GM12878 (cell line): ENCODE measurements around the gene CCDC187.

Experiments
- BCL3 ChIP-seq: IDR thresholded peaks from 2 replicates; pipeline ENCODE4 v1.6.1; 2011; ENCODE audit warnings: borderline replicate concordance, low read depth, mild to moderate bottlenecking, moderate library complexity, low read length; ENCODE audit not compliant: insufficient read depth, poor library complexity, severe bottlenecking
- CTCF ChIP-seq, 3 experiments: IDR thresholded peaks in 2 of 3; conservative IDR thresholded peaks in 1 of 3; 2 replicates each; pipeline ENCODE4 v1.5.1; 2011; ENCODE audit warnings: low read depth in 3 of 3, low read length in 3 of 3, mild to moderate bottlenecking in 3 of 3, control low read depth in 2 of 3, moderate library complexity in 2 of 3, inconsistent platforms in 1 of 3, mixed read lengths in 1 of 3; ENCODE audit not compliant: control insufficient read depth in 2 of 3, insufficient read depth in 1 of 3; ENCODE audit errors: extremely low read depth in 1 of 3
- FOXK2 ChIP-seq: fragments of 450-650 bp; IDR thresholded peaks from 2 replicates; pipeline ENCODE4 v1.6.1; 2017; ENCODE audit warnings: mild to moderate bottlenecking, moderate library complexity
- MYC ChIP-seq: IDR thresholded peaks from 2 replicates; pipeline ENCODE4 v1.6.1; 2011; ENCODE audit warnings: mild to moderate bottlenecking, low read length, moderate library complexity, inconsistent platforms; ENCODE audit not compliant: insufficient read depth, insufficient replicate concordance, insufficient read length, severe bottlenecking
- NFXL1 ChIP-seq: fragments of 450-650 bp; IDR thresholded peaks from 2 replicates; pipeline ENCODE4 v1.6.1; 2017; ENCODE audit warnings: antibody characterized with exemption, mild to moderate bottlenecking, borderline replicate concordance
- POLR2A ChIP-seq: IDR thresholded peaks from 2 replicates; pipeline ENCODE4 v1.6.1; 2011; ENCODE audit warnings: low read depth, mild to moderate bottlenecking, low read length
- RAD21 ChIP-seq: IDR thresholded peaks from 2 replicates; pipeline ENCODE4 v1.6.1; 2011; ENCODE audit warnings: mild to moderate bottlenecking, low read depth, low read length, moderate library complexity; ENCODE audit not compliant: insufficient read depth
- RBBP5 ChIP-seq: fragments of 200-600 bp; sonication (generic); conservative IDR thresholded peaks from 2 replicates; pipeline ENCODE4 v1.6.1; 2016
- REST ChIP-seq: IDR thresholded peaks from 2 replicates; pipeline ENCODE4 v1.6.1; 2012; ENCODE audit warnings: mild to moderate bottlenecking, low read depth, low read length
- SP1 ChIP-seq: IDR thresholded peaks from one replicate; pipeline ENCODE4 v1.6.1; 2011; ENCODE audit warnings: low read depth, low read length
- SREBF1 ChIP-seq: IDR thresholded peaks from 2 replicates; pipeline ENCODE4 v1.6.1; 2012; ENCODE audit warnings: mild to moderate bottlenecking, low read length
- ZNF24 ChIP-seq: fragments of 450-650 bp; IDR thresholded peaks from 2 replicates; pipeline ENCODE4 v1.6.1; 2017; ENCODE audit warnings: antibody characterized with exemption, mild to moderate bottlenecking
- ZSCAN29 ChIP-seq: fragments of 450-650 bp; IDR thresholded peaks from 2 replicates; pipeline ENCODE4 v1.6.1; 2017; ENCODE audit warnings: mild to moderate bottlenecking, moderate library complexity

DNA sequence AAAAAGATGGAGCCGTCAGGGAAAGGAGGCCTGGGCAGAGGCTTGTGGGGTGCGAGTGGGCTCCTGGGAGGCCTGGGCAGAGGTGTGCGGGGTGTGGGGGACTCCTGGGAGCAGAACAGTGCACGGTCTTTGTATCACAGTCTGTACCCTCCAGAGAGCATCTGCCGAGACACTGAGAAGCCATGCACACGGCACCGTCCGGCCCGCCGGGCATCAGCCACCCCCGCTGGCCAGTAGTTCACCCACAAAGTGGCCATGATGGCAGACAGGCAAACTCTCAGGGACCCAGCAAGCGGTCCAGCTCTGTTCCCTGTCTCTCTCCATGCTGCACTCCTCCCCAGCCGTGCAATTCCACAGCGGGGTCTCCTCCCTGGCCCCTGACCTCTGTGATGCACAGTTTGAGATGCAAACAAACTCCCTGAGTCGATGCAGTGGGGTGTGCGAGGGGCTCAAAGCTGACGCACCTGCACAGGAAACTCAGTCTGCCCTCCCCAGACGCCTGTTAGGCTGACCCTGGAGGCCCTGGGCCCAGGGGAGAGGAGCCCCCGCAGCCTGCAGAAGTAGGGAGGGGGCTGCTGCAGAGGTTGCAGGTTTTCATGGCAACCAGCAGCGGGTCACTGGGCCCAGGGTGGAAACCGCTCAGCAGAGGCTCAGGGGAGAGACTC lies 14.3 kb upstream of the CCDC187 start:
- TF ChIP-seq RAD21: no peak
- TF ChIP-seq ZSCAN29: no peak
- no peak for TF ChIP-seq RBBP5
- TF ChIP-seq BCL3: no peak
- no peak for TF ChIP-seq POLR2A
- no peak for TF ChIP-seq MYC
- no peak for TF ChIP-seq ZNF24
- no peak for TF ChIP-seq CTCF (IDR thresholded peaks at IDR 0.05 in 2 of 3, conservative IDR thresholded peaks at IDR 0.05 in 1 of 3; ENCODE audit: control insufficient read depth in 2 of 3, extremely low read depth in 1 of 3, insufficient read depth in 1 of 3, low read depth in 3 of 3, low read length in 3 of 3)
- TF ChIP-seq FOXK2: no peak
- TF ChIP-seq REST: no peak
- no peak for TF ChIP-seq SREBF1
- no peak for TF ChIP-seq SP1
- TF ChIP-seq NFXL1: no peak
